CD4-positive, alpha-beta T cell treated with Interferon alpha-2 for 1 hour (primary cell): ENCODE data around the gene DLX2.

ENCODE experiments used
- DNase-seq, 2 donors: peaks; one replicate each; pipeline ENCODE4 v3.0.0-alpha.2; 2020 to 2022

DLX2 gene

DNA sequence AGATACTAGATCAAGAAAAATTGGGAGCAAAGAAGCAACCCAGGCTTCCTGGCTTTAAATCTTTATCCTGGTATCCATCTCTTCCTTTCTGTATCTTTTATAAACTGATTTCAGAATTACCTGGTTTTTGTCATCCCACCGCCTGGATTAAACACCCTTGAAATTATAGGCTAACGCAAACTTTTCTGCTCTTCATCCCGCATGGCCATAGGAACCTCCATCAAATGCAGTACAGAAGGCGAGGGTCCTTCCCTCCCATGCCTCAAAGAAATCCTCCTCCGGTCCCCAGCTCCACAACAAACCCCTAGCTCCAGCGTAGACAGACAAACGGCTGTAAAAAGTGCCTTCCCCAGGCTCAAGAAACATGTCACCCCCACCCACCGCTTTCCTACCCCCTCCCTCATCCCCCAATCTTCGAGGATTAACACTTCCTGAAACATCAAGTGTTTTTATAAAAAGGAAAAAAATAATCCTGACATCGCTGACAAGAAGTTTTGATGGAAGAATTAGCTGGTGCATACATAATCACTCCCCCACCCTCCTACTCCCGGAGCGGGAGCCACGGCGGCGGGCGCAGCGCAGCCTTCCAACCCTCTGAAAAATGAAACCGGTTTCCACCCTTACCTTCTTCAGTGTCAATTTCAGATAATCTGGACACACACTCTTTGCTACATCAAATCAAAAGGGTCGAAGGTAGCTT, 9.8 kb downstream of the DLX2 start:
- DNase-seq, result no peak

DNA sequence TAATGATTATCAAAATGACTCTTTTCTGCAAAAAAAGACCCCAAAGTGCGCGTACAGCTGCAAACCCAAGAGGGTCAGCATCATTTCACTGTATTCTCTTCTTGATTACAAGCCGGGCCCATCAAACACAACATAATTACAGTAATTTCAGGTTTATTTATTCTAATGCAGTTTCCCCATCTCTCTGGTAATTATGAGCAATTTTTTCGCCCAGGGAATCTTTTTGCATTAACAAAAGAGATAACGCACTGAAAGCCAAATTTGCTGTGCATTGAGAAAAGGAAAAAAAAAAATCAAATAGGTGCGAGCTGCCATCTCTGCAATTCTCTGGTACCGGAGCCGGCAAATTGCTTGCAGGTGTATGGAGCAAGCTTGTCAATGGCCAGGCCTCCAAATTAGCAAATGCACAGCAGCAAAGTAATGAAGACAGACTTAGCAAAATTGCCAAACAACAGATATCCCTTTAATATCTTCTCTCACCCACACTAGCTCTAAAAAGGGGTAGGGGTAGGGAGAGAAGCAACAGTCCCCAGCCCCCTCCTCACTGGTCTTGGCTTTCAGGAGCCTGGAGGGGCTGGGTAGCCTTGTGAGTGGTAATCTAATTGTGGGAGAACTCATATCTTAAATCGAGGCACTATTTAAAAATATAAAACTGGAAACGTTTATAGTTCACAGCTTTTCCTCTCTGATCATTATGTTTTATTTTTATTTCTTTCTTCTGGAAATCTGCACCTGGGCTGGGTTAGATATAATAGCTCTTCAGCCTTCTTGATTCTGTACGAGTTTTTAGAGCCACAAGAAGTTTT, 10.7 kb downstream of the DLX2 start:
- no peak for DNase-seq

DNA sequence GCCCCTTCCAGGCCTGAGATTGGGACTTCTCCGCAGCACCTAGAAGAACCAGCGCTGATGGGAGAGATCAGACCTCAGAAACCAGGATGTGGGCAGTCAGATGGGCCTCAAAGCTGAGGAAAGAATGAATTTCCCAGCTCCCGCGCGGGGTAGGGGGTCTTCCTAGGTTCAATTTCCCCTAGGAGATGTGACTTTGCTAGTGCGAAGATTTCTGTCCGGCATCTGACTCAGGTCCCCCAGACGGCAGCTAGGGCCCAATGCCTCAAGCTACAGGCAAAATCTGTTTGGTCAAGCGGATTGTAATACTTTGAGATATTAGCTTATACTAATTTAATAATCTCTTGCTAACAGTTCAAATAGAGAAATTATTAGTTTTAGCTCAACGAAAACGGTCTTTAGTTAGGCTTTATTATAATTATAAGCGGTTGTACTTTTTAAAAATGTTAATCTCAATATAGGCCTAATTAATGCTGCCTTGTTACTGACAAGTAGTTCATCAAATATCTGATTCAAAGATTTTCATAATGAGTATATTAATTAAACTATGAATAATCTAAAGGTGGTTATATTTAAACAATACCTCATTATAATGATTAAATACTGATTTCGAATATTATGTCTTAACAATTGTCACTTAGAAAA, 11.6 kb downstream of the DLX2 start:
- no peak for DNase-seq

DNA sequence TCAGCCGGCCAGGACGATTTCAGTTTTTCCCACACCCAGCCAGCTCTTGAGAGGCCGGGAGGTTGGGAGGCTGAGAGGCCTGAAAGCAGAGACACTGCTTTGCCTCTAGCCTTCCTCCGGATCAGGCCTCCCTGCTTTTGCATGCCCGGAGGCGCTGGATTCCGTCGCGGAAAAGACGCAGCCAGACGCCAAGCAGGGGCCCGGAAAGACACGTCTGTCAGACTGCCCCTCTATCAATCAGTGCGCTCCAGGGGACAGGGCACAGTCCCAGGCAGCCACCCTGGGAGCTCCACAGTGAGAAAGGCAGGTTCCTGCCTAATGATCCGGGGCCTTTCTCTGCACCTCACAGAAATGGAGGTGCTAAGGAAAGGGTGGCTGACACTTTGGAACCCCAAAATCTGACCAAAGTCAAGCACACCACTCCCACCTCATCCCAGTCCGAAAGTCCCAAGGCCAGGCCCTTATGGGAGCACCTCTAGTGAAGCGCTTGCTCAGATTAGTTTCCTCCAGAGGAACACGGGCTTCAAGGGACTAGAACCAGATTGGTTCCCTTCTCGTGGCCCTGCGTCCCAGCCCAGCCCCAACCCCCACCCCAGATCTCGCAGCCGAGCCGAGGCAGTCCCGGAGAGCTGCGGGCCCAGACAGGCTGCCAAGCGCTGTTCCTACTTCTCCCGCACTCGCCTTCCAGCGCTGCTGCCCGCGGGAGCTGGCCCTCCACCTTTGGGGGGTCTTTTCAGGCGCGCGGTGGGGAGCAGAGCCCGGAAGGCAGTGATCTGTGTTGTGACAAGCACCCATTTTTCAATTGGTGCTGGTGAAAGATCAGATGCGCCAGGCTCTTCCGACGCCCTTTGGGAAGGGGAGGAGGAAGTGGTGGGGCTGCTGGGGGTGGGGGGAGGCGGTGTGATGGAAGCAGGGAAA, 12.4 kb downstream of the DLX2 start:
- no peak for DNase-seq

DNA sequence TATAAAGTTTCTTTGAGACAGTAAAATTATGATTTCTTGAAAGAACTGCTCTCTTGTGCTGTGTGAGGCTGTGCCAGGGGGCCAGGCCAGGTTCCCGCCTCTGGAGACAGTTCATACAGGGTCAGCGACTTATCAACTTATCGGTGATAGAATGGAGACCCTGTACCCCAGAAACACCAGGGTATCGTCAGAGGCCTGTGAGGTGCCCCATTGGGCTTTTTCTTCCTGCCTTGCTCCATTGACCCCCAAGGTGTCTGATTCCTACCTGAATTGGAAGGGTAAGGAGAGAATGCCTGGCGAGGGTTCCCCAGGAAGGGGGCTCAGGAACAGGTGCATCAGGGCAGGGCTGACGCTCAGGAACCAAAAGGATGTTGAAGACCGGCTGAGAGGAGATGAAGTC, 13.1 kb downstream of the DLX2 start:
- no peak for DNase-seq

DNA sequence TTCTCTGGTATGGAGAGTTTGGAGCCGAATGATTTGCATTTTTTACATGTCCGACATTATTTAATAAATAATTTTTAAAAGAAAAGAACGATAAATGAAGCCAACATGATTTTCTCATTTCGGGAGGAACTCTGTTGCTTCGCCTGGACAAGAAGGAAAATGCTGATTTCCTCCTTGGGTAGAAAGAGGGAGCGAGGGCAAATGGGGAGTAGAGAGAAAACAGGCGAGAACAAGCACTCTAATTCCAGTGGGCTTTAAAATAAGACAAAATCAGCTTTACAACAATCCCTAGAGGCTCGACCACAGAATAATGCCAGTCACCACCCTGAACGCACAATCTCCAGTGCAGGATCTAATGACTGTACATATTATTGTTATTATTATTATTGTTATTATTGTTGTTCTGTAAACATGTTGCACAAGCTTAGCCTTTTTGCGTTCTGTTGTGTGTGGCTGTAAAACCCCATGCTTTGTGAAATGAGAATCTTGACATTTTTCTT, 13.6 kb downstream of the DLX2 start:
- DNase-seq, result no peak

DNA sequence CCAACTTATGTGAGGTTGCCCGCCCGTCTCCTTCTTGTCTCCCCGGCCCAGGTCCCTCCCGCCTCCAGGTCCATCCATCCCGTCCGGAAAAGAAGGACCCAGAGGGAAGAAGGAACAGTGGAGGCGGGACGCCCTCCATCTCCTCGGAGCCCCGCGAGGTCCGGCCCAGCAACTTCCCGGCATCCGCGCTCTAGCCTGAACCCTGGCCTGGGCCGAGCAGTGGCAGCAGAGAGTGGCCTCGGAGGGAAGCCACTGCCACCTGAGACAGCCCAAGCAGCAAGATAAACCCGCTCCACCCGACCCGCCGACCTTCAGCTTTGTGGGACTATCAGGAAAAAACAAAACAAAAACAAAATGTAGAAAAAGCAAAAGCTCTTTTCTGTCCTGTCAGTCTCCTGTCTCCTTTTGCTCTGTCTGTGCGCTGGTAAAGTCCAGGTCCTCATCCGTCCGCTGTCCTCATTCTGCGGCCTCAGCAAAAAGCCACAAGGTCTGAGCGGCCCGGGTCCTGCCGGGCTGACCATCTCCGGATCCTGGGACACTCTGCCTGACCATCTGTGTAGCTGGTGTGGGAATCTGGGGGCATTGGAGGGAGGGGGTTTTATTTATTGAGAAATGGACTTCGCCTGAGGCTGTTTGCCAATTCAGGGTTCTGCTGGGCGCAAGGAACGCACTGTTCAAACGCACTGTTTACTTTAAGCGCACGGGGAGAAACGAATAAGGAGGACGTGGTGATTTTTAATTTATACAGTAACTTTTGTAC, 14.3 kb downstream of the DLX2 start:
- no peak for DNase-seq

DNA sequence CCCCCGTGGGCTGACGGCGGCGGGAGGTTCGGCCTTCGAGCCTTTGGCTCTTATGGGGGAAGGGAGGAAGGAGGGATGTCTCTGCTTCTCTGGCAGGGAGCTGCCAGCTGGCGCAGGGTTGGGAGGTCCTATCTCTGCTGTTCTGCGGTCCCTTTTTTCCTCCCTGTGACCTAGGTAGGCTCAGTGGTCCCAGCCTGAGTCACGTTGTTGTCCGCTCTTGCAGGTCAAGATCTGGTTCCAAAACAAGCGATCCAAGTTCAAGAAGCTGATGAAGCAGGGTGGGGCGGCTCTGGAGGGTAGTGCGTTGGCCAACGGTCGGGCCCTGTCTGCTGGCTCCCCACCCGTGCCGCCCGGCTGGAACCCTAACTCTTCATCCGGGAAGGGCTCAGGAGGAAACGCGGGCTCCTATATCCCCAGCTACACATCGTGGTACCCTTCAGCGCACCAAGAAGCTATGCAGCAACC, 14.9 kb downstream of the DLX2 start:
- DNase-seq, result no peak

DNA sequence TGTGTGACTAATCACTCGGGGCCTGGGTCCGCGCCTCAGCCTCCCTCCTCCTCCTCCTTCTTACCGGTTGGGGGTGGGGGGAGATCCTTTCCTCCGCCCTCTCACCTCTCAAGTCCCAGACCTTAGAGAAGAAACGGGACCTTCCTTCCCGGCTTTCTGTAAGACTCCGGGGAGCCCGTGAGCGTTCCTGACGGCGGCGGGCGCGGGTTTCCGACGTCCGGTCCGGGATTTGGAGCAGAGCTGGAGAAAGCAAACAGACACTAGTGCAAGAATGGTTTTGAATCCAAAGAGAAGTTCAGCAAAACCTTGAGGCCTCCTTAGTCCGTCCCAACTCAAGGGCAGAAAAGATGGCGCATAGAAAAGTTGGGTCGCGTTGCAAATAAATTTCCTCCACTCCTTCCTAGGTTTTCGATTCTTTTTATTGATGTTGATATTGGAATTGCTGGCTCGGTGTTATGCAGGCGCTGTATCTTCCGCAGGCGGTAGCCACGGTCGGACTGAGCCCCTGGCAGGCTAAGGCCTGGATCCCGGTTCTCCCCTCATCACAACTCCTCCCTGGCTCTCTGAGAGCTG, 15.4 kb downstream of the DLX2 start:
- DNase-seq, result no peak

DNA sequence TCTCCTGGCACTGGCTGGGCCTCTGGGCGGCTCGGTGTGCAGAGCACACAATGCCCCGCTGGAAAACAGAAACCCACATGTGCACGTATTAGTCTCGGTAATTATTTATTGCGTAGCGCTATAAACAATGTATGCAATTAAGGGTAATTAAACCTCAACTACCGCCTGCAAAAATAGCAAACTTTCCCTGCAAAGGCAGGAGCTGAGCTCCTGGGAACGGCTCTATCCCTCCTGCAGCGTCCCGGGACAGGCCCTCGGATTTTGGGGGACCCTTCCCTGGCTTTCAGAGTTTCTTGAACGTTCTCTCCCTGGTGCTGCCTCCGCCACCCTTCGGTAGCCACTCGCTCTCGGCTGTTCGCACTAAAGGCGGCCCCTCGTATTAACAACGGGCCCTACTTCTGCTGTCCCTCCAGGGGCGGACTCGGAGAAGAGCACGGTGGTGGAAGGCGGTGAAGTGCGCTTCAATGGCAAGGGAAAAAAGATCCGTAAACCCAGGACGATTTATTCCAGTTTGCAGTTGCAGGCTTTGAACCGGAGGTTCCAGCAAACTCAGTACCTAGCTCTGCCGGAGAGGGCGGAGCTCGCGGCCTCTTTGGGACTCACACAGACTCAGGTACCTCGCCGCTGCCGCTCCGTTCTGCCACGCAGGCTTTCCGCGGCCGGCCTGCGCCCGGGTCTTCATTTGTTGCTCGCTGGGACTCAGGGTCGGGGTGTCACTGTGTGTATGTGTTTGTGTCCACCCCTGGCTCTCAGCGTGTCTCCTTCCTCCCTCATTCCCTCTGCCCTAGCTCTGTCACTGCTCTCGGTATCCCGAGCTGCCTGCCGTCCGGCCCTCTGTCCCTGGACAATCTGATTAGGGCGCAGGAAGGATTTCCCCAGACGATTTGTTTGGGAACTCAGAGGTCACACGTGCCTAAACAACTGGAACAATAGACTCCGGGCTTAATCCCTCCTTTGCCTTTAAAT, 16.2 kb downstream of the DLX2 start:
- peak; percentile 44 to 69 for DNase-seq

DNA sequence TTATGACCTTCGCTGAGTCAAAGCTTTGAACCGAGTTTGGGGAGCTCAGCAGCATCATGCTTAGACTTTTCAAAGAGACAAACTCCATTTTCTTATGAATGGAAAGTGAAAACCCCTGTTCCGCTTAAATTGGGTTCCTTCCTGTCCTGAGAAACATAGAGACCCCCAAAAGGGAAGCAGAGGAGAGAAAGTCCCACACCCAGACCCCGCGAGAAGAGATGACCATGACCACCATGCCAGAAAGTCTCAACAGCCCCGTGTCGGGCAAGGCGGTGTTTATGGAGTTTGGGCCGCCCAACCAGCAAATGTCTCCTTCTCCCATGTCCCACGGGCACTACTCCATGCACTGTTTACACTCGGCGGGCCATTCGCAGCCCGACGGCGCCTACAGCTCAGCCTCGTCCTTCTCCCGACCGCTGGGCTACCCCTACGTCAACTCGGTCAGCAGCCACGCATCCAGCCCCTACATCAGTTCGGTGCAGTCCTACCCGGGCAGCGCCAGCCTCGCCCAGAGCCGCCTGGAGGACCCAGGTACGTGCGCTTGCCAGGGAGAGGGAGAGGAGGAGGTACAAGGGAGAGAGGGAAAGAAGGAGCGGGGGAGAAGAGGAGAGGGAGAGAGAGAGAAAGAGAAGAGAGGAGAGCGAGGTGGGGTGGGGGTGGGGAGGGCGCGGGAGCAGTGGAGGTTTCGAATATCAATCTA, 17.1 kb downstream of the DLX2 start, which contains the start of gene DLX1:
Gene DLX1, plus strand, starts transcription at position 48 of the 700 bp plus-strand sequence. Its CDS starts 171 bp downstream, at position 219.
- DNase-seq, result no peak

DNA sequence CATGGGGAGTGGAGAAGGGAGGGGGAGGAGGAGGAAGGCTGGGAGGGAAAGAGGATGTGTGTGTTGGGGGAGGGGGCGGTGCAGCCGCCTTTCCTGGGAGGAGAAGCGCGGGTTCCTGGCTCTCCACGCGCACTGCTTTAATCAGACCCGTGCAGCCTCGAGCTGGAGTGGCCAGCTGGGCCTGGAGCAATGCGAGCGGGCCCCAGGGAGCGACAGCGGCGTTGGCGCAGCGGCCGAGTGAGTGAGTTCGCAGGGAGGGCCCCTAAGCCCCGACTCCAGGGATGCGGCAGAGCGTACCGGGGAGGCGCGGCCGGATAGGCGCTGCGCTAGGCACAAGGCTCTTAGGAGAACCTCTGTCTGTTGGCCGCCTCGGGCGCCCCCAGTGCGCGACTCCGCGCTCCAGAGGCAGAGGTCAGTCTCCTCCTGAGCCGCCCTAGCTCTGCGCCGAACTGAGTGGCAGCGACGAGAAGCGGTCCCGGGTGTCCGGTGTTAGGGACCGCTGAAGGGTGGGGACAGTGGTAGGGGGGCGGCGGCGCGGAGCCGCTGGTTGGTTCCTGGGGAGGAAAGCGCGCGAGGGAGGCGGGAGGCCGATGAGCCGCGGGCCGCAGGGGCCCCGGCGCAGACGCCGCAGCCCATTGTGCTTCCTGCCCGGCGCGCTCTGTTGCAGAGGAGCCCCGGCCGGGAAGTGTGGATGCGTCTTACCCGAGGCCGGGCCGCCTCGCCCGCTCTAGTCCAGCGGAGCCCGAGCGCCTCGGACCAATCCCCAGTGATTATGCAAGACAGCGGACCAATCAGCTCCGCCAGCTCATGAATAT, 17.8 kb downstream of the DLX2 start:
- DNase-seq, result peak; percentile 63 to 68

DNA sequence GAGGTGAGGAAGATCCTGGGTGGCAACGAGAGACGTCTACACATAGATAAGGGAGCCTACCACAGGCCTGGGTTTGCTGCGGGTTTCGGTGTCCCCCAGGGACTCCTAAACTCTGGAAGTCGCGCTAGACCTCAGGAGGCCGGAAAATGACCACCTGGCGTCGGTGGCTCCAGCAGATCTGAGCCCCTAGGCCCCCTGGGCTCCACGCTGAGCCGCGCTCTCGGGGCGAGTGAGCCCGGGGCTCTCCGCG, 18.4 kb downstream of the DLX2 start:
- DNase-seq, result no peak

DNA sequence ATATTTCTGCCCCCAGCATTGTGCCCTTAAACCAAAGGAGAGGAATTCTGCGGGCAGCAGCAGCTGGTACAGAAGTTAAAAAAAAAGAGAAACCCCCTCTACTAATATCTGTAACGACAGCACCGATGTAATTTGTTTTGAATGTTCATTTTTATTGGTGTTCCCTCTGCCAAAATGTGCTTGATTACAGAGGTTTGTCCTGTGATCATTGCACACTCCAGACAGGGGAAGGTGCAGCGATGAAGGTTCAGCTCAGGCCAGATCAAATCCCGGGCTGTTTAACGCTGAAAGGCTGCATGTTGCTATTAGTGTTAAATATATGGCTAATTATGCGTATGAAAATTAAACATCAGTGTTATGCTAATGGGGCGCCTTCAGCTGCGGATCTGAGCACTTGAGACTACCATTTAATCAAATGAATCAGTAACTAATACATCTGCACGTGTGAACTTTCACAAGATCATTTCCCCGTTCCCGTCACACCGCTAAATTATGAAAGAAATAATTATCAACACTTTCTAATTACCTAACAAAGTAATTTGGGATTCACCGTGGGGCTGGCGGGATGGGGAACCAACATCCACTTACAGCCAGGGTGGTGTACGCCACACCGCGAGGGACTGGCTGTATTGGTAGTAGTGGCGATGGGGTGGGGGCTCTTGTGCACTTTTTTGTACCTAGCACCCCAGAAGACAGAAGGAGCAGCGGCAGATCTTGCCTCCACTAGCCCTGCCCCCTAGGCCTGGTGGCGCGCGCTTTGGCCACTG, 18.9 kb downstream of the DLX2 start:
- no peak for DNase-seq

DNA sequence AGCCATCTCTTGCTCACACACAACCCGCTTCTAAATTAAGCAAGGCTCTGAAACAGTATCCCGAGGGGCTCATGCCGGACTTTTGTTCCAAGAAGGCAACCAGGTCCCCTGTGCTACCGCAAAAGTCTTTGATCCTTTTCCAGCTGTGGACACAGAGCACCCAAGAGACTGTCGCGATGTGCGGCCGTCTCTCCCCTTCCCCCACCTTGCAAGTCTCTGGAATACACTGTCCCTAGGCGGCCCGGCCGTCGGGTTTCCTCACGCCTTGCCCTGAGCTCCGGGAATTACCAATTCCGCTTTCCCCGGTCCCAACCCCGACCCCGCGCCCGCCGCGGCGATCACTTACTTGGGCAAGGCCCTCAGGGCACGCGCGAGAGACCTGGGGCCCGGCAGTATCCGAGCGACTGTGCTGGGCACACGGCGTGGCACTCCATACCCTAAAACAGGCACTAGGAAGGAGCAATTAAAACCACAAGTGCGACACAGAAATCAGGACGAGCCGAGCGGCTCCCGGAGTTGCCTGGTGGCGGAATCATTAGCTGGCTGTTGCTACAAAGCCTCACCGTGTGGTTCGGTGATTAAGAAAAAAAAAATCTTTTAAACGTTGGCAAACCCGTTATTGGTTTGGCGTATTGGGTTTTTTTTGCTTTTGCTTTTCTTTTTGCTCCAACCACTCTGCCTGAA, 19.6 kb downstream of the DLX2 start:
- DNase-seq, result no peak

DNA sequence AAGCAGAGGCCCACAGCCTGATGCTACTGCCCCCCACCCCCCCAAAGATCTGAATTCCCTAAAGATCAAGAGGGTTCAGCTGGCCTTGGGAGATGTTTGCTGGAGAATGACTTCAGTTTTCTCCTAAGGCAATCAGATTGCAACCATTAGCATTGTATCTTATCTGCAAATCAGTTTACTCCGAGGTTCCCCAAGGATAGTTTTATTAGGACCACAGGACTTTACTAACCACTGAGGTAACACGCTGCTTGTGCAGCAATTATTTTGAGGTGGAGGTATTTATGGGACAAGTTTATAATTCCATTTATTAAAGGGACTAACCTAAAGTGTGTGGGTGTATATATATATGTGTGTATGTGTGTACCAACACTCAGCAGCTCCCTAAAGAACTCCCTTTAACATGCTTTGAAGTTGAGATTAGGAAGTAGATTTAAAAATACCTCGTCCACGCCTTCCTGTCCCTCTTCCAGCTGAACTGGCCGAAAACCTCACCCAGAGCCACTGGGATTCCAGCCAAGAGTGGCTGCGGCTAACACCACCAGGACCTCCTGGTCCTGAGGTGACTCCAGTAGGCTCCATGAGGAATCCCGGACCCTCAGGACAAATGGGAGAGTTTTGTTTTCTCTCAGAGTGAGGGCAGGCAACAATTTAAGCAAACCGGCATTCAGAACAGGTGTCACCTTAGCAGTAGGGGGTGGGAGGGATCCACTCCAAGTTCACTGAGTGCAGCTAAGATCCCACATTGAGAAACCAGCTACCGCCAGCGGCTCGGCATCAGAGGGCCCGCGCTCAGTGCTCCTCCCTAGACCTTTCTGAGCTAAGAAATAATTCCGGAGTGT, 20.4 kb downstream of the DLX2 start:
- no peak for DNase-seq
